HG03460 (cell line): ENCODE results near the gene CRISP2.

Source experiments
- ATAC-seq: cut with Tn5 transposase; IDR thresholded peaks from one replicate; pipeline ENCODE4 v1.9.1; 2021; ENCODE audit not compliant: unreplicated experiment

The CRISP2 gene

GRCh38 chr6:49662231-49662891 is 51.0 kb downstream of the CRISP2 start:
- ATAC-seq, result no peak

GRCh38 chr6:49653942-49654341 is 59.4 kb downstream of the CRISP2 start:
- ATAC-seq, result no peak

GRCh38 chr6:49653438-49653837 is 59.9 kb downstream of the CRISP2 start:
- no peak for ATAC-seq

- no peak for ATAC-seq
Observed at GRCh38 chr6:49651239-49651638, 62.1 kb downstream of the CRISP2 start.

GRCh38 chr6:49649988-49650387 is 63.4 kb downstream of the CRISP2 start:
- no peak for ATAC-seq

- ATAC-seq, result no peak
Observed at GRCh38 chr6:49648036-49648435, 65.3 kb downstream of the CRISP2 start.

- ATAC-seq, result no peak
Observed at GRCh38 chr6:49647476-49647875, 65.9 kb downstream of the CRISP2 start.

- no peak for ATAC-seq
Observed at GRCh38 chr6:49646942-49647341, 66.4 kb downstream of the CRISP2 start.

GRCh38 chr6:49646130-49646824 is 67.1 kb downstream of the CRISP2 start:
- ATAC-seq, result no peak

- ATAC-seq, result no peak
Observed at GRCh38 chr6:49645139-49645538, 68.2 kb downstream of the CRISP2 start.
